Fibroblast of skin of right biceps (primary cell): Measurements from ENCODE around the gene NEUROG1.
A peak's percentile ranks its signal among the peaks of the same experiment; 100 is the strongest.

Experiments
- DNase-seq: peaks from one replicate; pipeline ENCODE4 v3.0.0-alpha.2; 2013

Gene NEUROG1

DNA sequence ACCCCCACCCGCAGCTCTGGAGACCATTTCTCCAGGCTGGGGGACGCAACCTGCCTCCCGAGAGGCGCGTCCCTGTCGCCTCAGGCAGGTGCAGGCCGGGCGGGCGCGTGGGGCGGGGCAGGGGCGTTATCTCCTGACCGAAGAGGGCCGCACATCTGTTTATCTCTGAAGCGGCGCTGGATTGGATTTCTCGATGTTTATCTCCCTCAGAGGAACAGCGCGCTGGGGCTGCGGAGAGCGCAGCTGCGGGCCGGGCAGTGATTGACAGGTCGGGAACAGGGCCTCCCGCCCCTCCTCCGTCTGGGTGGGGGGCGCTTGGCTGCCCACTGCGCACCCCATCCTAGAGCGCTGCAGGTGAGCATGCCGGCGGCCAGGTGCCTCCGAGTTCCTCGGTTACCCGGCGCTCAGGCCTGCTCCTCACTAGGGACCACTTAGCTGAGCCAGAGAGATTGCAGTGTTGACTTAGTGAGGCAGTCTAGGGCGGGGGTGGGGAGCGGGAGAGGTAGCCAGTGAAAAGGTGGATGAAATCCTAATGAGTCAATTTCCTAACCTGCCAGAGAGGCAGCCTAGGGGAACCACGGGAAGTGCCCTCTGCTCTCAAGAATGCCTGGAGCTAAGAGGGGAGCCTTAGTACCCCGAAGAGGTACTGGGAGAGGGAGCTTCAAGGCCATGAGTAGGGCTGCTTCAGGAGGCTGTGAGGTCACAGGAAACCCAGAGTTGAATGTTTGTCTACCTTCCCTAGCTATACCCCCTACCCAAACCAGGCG, 44.0 kb downstream of the NEUROG1 start:
- DNase-seq, result no peak

- DNase-seq, result no peak
Observed at GRCh38 chr5:135491038-135491551, 44.7 kb downstream of the NEUROG1 start.

DNA sequence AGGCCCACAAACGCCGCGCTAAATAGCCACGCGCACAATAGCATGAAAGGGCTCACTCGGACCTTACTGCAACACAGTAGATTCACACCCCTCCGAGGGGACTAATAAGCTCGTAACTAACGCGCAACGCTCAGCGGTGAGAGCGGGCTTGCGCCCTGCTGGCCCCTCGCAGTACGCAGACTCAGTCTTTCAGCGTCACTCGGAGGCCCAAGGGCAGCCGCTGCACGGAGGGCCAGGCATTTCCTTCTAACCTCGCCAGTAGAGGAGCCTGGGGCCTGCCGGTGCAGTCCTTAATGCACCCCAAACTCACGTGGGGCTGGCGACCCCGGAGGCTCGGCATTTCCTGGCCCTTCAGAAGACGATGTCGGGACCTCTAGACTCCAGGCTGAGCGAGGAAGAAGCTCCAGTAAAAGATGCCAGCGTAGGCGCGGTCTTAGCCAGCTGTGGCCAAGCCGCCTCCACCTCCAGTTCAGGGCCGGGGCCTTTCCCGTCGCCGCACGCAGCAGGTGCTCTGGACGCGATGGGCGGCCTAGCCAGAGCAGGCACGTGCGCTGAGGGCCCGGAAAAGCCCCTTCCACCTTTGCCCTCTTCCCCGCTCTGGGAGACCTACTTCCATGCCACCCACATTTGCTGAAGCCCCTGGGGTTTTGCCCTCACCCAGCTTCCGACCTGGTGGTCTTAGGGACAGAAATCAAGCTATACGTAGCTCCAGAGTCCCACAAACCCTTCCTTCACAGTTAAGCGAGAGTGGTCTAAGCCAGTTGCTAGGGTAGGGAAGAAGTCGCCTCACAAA, 45.3 kb downstream of the NEUROG1 start:
- DNase-seq, result no peak

GRCh38 chr5:135489466-135490244, 46.1 kb downstream of the NEUROG1 start:
- DNase-seq, result no peak

- DNase-seq, result peak; percentile 79
Observed at GRCh38 chr5:135488727-135489465, 46.9 kb downstream of the NEUROG1 start.

GRCh38 chr5:135487839-135488514, 47.8 kb downstream of the NEUROG1 start:
- DNase-seq, result no peak

DNA sequence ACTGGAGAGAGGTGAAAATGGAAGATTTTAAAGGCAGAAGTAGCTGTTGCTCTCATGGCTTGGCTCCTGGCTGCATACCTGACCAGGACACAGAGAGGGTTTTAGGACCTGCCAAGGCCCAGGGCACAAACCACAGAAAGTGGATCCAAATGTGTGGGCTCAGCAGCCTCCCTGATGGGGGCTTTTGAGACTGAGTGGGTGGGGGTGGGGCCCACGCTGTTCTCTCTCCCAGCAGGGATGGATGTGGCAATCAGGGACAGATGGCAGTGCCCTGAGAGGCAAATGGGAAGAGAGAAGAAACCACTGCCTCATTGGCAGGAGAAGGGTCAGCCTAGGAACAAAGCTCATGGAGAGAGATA, 48.7 kb downstream of the NEUROG1 start:
- DNase-seq, result no peak

DNA sequence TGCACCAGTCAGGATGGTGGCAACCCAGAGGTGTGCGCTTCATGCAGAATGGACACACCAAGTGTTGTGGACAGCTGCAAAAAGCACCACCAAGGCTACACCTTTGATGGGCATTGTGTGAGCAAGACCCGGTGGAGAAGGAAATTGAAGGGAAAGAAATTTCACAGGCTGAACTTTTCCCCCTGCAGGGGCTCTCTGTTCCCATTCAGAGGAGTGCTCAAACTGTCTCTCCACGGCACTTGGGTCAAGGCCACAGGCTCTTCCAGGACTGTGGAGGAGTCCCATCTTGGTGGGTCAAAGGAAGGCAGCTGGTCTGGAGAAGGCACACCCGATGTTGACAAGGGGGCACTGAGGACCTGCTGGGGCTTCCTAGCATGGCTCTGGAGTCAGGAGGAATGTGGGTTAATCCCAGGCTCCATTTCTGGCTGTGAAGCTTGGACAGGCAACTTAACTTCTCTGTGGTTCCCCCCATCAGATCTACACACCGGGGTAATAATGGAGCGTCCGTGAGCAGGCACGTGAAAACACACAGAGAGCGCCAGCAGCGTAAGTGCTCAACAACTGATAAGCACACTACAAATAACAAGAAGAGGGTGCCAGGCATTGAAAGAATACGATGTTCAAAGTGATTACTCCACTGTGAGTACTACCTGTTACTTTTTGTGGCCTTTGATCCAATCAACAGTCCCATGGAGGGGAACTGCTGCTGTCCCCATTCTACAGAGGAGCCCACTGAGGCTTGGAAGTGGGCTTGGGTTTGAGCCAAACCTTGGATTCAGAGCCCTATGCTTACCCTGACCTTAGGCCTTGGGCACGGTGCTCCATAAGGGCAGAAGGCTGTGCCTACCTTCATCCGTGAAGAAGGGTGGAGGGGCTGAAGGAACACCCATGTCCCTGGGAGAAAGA, 49.4 kb downstream of the NEUROG1 start:
- no peak for DNase-seq

DNA sequence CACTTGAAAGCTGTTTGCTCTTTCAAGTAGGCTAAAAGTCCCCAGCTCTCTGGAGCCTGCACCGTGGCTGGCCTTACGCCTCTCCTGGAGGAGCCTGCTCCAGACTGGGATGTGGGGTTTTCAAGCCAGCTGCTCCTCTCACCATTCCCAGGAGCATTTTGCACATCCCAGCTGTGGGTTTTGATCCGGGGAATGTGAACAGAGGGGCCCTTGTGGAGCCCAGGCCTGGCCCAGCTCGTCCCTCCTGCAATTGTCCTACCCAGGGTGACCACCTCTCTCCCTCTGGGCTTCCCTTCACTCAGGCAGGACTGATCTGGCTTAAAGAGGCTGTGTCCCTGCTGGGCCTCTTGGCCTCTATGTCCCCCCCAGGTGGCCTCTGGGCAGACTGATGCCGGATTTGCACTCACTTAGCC, 51.1 kb downstream of the NEUROG1 start:
- DNase-seq, result no peak
